GM23248 (cell line): ENCODE measurements around the gene ISG15.

ENCODE experiments used
- EZH2 ChIP-seq: fragments of 200-600 bp; sonication (generic); IDR thresholded peaks from 2 replicates; pipeline ENCODE4 v1.6.1; 2018; ENCODE audit warnings: antibody characterized with exemption, mild to moderate bottlenecking; ENCODE audit not compliant: insufficient read depth, poor library complexity, severe bottlenecking
- EZH2phosphoT487 ChIP-seq: fragments of 200-600 bp; sonication (generic); IDR thresholded peaks from 2 replicates; pipeline ENCODE4 v1.6.1; 2018; ENCODE audit warnings: antibody characterized with exemption, moderate library complexity, mild to moderate bottlenecking, low read depth; ENCODE audit not compliant: insufficient read depth

DNA sequence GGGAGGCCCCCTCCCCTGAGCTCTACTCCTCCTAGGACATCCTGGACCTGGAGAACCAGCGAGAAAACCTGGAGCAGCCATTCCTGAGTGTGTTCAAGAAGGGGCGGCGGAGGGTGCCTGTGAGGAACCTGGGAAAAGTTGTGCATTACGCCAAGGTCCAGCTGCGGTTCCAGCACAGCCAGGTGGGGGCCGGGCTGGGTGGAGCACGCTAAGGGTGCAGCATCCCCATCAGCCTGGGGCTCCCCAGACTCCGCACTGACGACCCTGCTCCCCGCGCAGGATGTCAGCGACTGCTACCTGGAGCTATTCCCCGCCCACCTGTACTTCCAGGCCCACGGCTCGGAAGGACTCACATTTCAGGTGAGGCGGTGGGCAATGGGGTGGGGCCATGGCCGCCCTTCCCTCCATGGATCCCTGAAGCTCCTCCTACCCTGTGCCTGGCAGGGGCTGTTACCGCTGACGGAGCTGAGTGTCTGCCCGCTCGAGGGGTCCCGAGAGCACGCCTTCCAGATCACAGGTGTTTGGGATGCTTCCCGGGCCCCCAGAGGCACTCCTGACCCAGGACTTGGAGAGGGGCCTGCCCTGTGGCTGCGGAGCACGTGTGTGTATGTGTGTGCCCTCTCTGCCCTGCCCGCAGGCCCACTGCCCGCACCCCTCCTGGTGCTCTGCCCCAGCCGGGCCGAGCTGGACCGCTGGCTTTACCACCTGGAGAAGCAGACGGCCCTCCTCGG is 42.9 kb upstream of the ISG15 start:
- TF ChIP-seq EZH2 (no peak), EZH2phosphoT487 (no peak)
